Measurements from ENCODE around the gene PLCB2. TPM values are rescaled to one million over a fixed set of nuclear protein-coding genes. Genes with fewer than 3 reads are reported as not detected.
A peak's percentile ranks its signal among the peaks of the same experiment; 100 is the strongest.

Gene PLCB2
- total RNA-seq, 1 experiment from 2014 or later, result 7.4 TPM

DNA sequence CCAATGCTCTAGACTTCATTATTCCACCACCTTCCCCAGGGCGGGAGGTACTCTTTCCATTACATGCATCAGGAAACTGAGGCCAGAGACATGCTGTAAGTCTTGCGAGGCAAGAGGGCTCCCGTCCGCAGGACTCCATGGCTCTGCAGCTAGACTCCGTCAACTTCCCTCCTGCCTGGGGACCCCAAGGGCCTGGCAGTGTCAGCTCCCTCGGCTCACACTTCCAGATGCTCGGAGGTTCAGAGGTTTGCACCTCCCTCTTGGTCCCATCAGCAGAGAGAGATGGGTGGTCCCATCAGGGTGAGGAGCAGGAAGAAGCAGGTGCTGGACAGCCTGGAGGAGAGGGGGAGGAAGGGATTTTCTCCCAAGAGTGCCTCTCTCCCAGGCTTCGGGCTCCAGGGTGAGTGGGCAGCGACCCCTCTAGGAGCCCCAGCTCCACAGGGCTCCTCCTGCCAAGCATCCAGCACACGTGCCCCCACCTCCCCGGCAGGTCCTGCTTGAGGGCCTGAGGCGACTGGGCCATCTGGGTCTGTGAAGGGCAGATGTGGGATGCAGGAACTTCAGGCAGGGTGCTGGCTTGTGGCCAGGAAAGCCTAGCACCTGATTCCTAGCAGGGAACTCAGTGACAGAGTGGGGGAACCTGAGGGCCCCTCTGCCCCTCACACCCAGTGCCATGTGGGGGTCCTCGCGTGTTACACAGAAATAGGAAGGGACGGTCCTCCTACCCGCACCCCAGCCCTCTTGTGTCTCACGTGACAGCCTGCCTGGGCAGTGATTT, 59.5 kb downstream of the PLCB2 start:
- H3K9me3 Mint-ChIP-seq, result no peaks in the 10 kb centered on the region
- Histone ChIP-seq H3K23ac (ENCODE audit: insufficient read length, low read depth, low read length) (no peak overlapping the region), H2BK20ac (ENCODE audit: low read depth, low read length, poor library complexity, severe bottlenecking) (no peak overlapping the region), H3K4me1 (ENCODE audit: insufficient read depth, low read length) (no peaks in the 10 kb centered on the region), H4K8ac (replicated peaks; ENCODE audit: insufficient read length, low read depth, low read length) (no peak overlapping the region), H3K79me2 (ENCODE audit: insufficient read depth, low read length) (no peaks in the 10 kb centered on the region), H2AFZ (ENCODE audit: low read length) (no peak overlapping the region), H3K27me3 (ENCODE audit: insufficient read depth, low read length) (peaks cover 9% of the 10 kb centered on the region; the same call in 1 of the 2 replicates), H4K5ac (ENCODE audit: insufficient read length, low read depth, low read length) (no peak overlapping the region), H3T11ph (ENCODE audit: low read length) (no peak overlapping the region), H2BK120ac (ENCODE audit: low read depth, low read length, poor library complexity, severe bottlenecking) (no peak overlapping the region), H3K27ac (ENCODE audit: insufficient read length, low read depth, low read length) (no peak overlapping the region), H2BK12ac (ENCODE audit: insufficient read length, low read depth, low read length) (no peak overlapping the region), H2AK5ac (ENCODE audit: insufficient read length, low read length) (no peak overlapping the region), H3K23me2 (ENCODE audit: insufficient read length, low read depth, low read length, poor library complexity, severe bottlenecking) (peaks cover 9% of the 10 kb centered on the region), H4K91ac (ENCODE audit: insufficient read length, low read depth, low read length) (no peak overlapping the region), H3K14ac (ENCODE audit: insufficient read depth, low read length) (no peak overlapping the region), H4K20me1 (ENCODE audit: control insufficient read depth, insufficient read depth, insufficient read length) (no peaks in the 10 kb centered on the region), H3K56ac (ENCODE audit: insufficient read length, low read depth, low read length) (no peak overlapping the region), H2BK15ac (ENCODE audit: low read depth, low read length) (no peak overlapping the region), H3K4ac (ENCODE audit: low read depth, low read length) (no peak overlapping the region), H3K79me1 (ENCODE audit: insufficient read depth, low read depth, low read length, poor library complexity, severe bottlenecking) (no peaks in the 10 kb centered on the region), H3K9ac (ENCODE audit: extremely low read depth, insufficient read length, low read length) (no peak overlapping the region), H3K4me2 (ENCODE audit: insufficient read depth, insufficient read length, low read length) (no peak overlapping the region), H3K18ac (ENCODE audit: insufficient read length, low read depth, low read length) (no peak overlapping the region), H2BK5ac (ENCODE audit: insufficient read length, low read length) (no peak overlapping the region), H3K9me3 (ENCODE audit: control insufficient read depth, low read depth, low read length) (no peaks in the 10 kb centered on the region)
- peak; percentile 23 for DNase-seq
- no peak overlapping the region for H3K4me3 Mint-ChIP-seq
- WGBS (ENCODE audit: extremely low coverage, insufficient read length, low lambda C conversion rate), result no CpG with 5 or more reads among the region's 17 CpGs
- H3K27ac Mint-ChIP-seq, result no peak overlapping the region; a peak in 1 of 7 replicates
- H3K4me1 Mint-ChIP-seq, result peaks cover 18 to 23% of the 10 kb centered on the region in 2 experiments
- peaks cover 32% of the 10 kb centered on the region for H3K27me3 Mint-ChIP-seq (ENCODE audit: low read depth)
- no peaks in the 10 kb centered on the region for H3K36me3 Mint-ChIP-seq (ENCODE audit: insufficient read depth in 1 of 3, low read depth in 3 of 3)
- TF ChIP-seq, protein P1, sequence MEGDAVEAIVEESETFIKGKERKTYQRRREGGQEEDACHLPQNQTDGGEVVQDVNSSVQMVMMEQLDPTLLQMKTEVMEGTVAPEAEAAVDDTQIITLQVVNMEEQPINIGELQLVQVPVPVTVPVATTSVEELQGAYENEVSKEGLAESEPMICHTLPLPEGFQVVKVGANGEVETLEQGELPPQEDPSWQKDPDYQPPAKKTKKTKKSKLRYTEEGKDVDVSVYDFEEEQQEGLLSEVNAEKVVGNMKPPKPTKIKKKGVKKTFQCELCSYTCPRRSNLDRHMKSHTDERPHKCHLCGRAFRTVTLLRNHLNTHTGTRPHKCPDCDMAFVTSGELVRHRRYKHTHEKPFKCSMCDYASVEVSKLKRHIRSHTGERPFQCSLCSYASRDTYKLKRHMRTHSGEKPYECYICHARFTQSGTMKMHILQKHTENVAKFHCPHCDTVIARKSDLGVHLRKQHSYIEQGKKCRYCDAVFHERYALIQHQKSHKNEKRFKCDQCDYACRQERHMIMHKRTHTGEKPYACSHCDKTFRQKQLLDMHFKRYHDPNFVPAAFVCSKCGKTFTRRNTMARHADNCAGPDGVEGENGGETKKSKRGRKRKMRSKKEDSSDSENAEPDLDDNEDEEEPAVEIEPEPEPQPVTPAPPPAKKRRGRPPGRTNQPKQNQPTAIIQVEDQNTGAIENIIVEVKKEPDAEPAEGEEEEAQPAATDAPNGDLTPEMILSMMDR (conservative IDR thresholded peaks at IDR 0.05), result no peak

Measured in H9 (cell line).